Activated T-cell treated with anti-CD3 and anti-CD28 coated beads, Interleukin-2, amount 50 U/mL, for 24 hours (primary cell): ENCODE data around the gene MIB1.

Experiments used
- DNase-seq: peaks from one replicate; pipeline ENCODE4 v3.0.0-alpha.2; 2020
- H3K27ac Mint-ChIP-seq: 2 replicates; pipeline ENCODE4 v1.8.0; 2020; ENCODE audit warnings: mild to moderate bottlenecking, mixed read lengths
- H3K27me3 Mint-ChIP-seq: 2 replicates; pipeline ENCODE4 v1.8.0; 2020; ENCODE audit warnings: mixed read lengths
- H3K36me3 Mint-ChIP-seq: 2 replicates; pipeline ENCODE4 v1.8.0; 2020; ENCODE audit warnings: low read depth, mixed read lengths
- H3K4me1 Mint-ChIP-seq: 2 replicates; pipeline ENCODE4 v1.8.0; 2020; ENCODE audit warnings: low read depth, mixed read lengths
- H3K4me3 Mint-ChIP-seq: 2 replicates; pipeline ENCODE4 v1.8.0; 2020; ENCODE audit warnings: mild to moderate bottlenecking, moderate library complexity, mixed read lengths
- H3K9me3 Mint-ChIP-seq: 2 replicates; pipeline ENCODE4 v1.8.0; 2020; ENCODE audit warnings: mixed read lengths

The MIB1 gene

GRCh38 chr18:21853775-21854552 lies 113.4 kb downstream of the MIB1 start:
- no peaks in the 10 kb centered on the region for H3K9me3 Mint-ChIP-seq

GRCh38 chr18:21855432-21855831 lies 114.8 kb downstream of the MIB1 start:
- no peaks in the 10 kb centered on the region for H3K9me3 Mint-ChIP-seq
- H3K4me3 Mint-ChIP-seq = no peak overlapping the region
- DNase-seq = no peak
- H3K4me1 Mint-ChIP-seq = peaks cover 9% of the 10 kb centered on the region
- H3K36me3 Mint-ChIP-seq = peaks cover 46% of the 10 kb centered on the region
- no peak overlapping the region for H3K27ac Mint-ChIP-seq
- H3K27me3 Mint-ChIP-seq = no peaks in the 10 kb centered on the region

More at GRCh38 chr18:21853775-21854552, 113.4 kb downstream of the MIB1 start:
- H3K4me3 Mint-ChIP-seq = no peak overlapping the region
- no peak overlapping the region for H3K27ac Mint-ChIP-seq
- H3K4me1 Mint-ChIP-seq = peaks cover 9% of the 10 kb centered on the region
- DNase-seq = no peak
- H3K36me3 Mint-ChIP-seq = peaks cover 41% of the 10 kb centered on the region
- no peaks in the 10 kb centered on the region for H3K27me3 Mint-ChIP-seq

GRCh38 chr18:21857871-21858270 lies 117.3 kb downstream of the MIB1 start:
- DNase-seq = no peak
- no peaks in the 10 kb centered on the region for H3K9me3 Mint-ChIP-seq
- peaks cover 66% of the 10 kb centered on the region for H3K36me3 Mint-ChIP-seq
- H3K4me1 Mint-ChIP-seq = peaks cover 4% of the 10 kb centered on the region
- no peak overlapping the region for H3K4me3 Mint-ChIP-seq
- no peak overlapping the region for H3K27ac Mint-ChIP-seq
- no peaks in the 10 kb centered on the region for H3K27me3 Mint-ChIP-seq

- Mint-ChIP-seq H3K4me3 (no peak overlapping the region), H3K9me3 (no peaks in the 10 kb centered on the region), H3K27ac (no peak overlapping the region), H3K4me1 (peaks cover 2% of the 10 kb centered on the region), H3K27me3 (no peaks in the 10 kb centered on the region), H3K36me3 (peaks cover 73% of the 10 kb centered on the region)
- no peak for DNase-seq
Observed at GRCh38 chr18:21858544-21858943, 118.0 kb downstream of the MIB1 start.

GRCh38 chr18:21864386-21864785 lies 123.8 kb downstream of the MIB1 start:
- Mint-ChIP-seq H3K9me3 (no peaks in the 10 kb centered on the region), H3K27me3 (no peaks in the 10 kb centered on the region), H3K4me3 (no peak overlapping the region), H3K27ac (no peak overlapping the region), H3K36me3 (peaks cover 63% of the 10 kb centered on the region), H3K4me1 (no peaks in the 10 kb centered on the region)
- no peak for DNase-seq

- no peaks in the 10 kb centered on the region for H3K9me3 Mint-ChIP-seq
- no peaks in the 10 kb centered on the region for H3K4me1 Mint-ChIP-seq
- H3K36me3 Mint-ChIP-seq = peaks cover 61% of the 10 kb centered on the region
- H3K27me3 Mint-ChIP-seq = no peaks in the 10 kb centered on the region
- no peak overlapping the region for H3K4me3 Mint-ChIP-seq
- no peak overlapping the region for H3K27ac Mint-ChIP-seq
- no peak for DNase-seq
Observed at GRCh38 chr18:21865043-21865442, 124.5 kb downstream of the MIB1 start.

GRCh38 chr18:21868770-21869169 lies 128.2 kb downstream of the MIB1 start:
- H3K27me3 Mint-ChIP-seq = no peaks in the 10 kb centered on the region
- no peak for DNase-seq
- H3K4me1 Mint-ChIP-seq = no peaks in the 10 kb centered on the region
- H3K9me3 Mint-ChIP-seq = no peaks in the 10 kb centered on the region
- H3K27ac Mint-ChIP-seq = no peak overlapping the region
- H3K4me3 Mint-ChIP-seq = no peak overlapping the region
- H3K36me3 Mint-ChIP-seq = peaks cover 34% of the 10 kb centered on the region

- Mint-ChIP-seq H3K4me1 (no peaks in the 10 kb centered on the region), H3K9me3 (no peaks in the 10 kb centered on the region), H3K36me3 (no peaks in the 10 kb centered on the region), H3K27me3 (peaks cover 13% of the 10 kb centered on the region), H3K27ac (no peak overlapping the region), H3K4me3 (no peak overlapping the region)
- DNase-seq = no peak
Observed at GRCh38 chr18:21889570-21889969, 149.0 kb downstream of the MIB1 start.

- H3K4me1 Mint-ChIP-seq = peaks cover 5% of the 10 kb centered on the region
- H3K9me3 Mint-ChIP-seq = no peaks in the 10 kb centered on the region
- DNase-seq = no peak
- H3K4me3 Mint-ChIP-seq = no peak overlapping the region
- H3K27ac Mint-ChIP-seq = no peak overlapping the region
- H3K36me3 Mint-ChIP-seq = no peaks in the 10 kb centered on the region
- peaks cover 25% of the 10 kb centered on the region for H3K27me3 Mint-ChIP-seq
Observed at GRCh38 chr18:21894619-21895367, 154.2 kb downstream of the MIB1 start.

GRCh38 chr18:21896732-21897336 lies 156.2 kb downstream of the MIB1 start:
- DNase-seq = no peak
- no peaks in the 10 kb centered on the region for H3K9me3 Mint-ChIP-seq
- no peak overlapping the region for H3K4me3 Mint-ChIP-seq
- no peaks in the 10 kb centered on the region for H3K36me3 Mint-ChIP-seq
- H3K27ac Mint-ChIP-seq = no peak overlapping the region
- peaks cover 28% of the 10 kb centered on the region for H3K27me3 Mint-ChIP-seq
- H3K4me1 Mint-ChIP-seq = peaks cover 5% of the 10 kb centered on the region

GRCh38 chr18:21897811-21898210 lies 157.2 kb downstream of the MIB1 start:
- Mint-ChIP-seq H3K4me3 (no peak overlapping the region), H3K27me3 (peaks cover 32% of the 10 kb centered on the region), H3K36me3 (no peaks in the 10 kb centered on the region), H3K27ac (no peak overlapping the region), H3K4me1 (peaks cover 5% of the 10 kb centered on the region), H3K9me3 (no peaks in the 10 kb centered on the region)
- DNase-seq = no peak

GRCh38 chr18:21900605-21901352 lies 160.2 kb downstream of the MIB1 start:
- H3K4me1 Mint-ChIP-seq = peaks cover 5% of the 10 kb centered on the region
- no peak overlapping the region for H3K27ac Mint-ChIP-seq
- peaks cover 32% of the 10 kb centered on the region for H3K27me3 Mint-ChIP-seq
- H3K9me3 Mint-ChIP-seq = no peaks in the 10 kb centered on the region
- no peak overlapping the region for H3K4me3 Mint-ChIP-seq
- no peaks in the 10 kb centered on the region for H3K36me3 Mint-ChIP-seq
- DNase-seq = no peak

- Mint-ChIP-seq H3K27ac (no peak overlapping the region), H3K4me1 (peaks cover 5% of the 10 kb centered on the region), H3K9me3 (no peaks in the 10 kb centered on the region), H3K27me3 (peaks cover 29% of the 10 kb centered on the region), H3K4me3 (no peak overlapping the region), H3K36me3 (no peaks in the 10 kb centered on the region)
- DNase-seq = no peak
Observed at GRCh38 chr18:21901423-21901945, 160.9 kb downstream of the MIB1 start.

- Mint-ChIP-seq H3K9me3 (no peaks in the 10 kb centered on the region), H3K4me3 (no peak overlapping the region), H3K27ac (no peak overlapping the region), H3K36me3 (no peaks in the 10 kb centered on the region), H3K27me3 (peaks cover 13% of the 10 kb centered on the region), H3K4me1 (no peaks in the 10 kb centered on the region)
- no peak for DNase-seq
Observed at GRCh38 chr18:21903709-21904108, 163.1 kb downstream of the MIB1 start.
